ENCODE results near the gene INSL3. TPM values are rescaled to one million over a fixed set of nuclear protein-coding genes. Genes with fewer than 3 reads are reported as not detected.

The INSL3 gene
- total RNA-seq, 6 experiments from 2014 or later: not detected

GRCh38 chr19:17796838-17797423 is 24.4 kb downstream of the INSL3 start:
- DNase-seq: no peak
- intact Hi-C loops (cut with DNase I): no loop called here
- Histone ChIP-seq H3K36me3 (no peaks in the 10 kb centered on the region), H3K4me1 (peaks cover 0 to 10% (median 0%) of the 10 kb centered on the region in 4 donors), H3K4me3 (no peak overlapping the region), H3K27ac (peak overlapping the region in 2 of 3 donors; percentile 44 to 55), H3K9me3 (no peaks in the 10 kb centered on the region), H3K27me3 (peaks cover 0 to 8% of the 10 kb centered on the region in 2 donors)
- no peak for ATAC-seq
- TF ChIP-seq CTCF (IDR thresholded peaks at IDR 0.05) (no peak), POLR2A (IDR thresholded peaks at IDR 0.05) (no peak)
- WGBS (ENCODE audit: insufficient coverage, low coverage, low lambda C conversion rate, missing lambda C conversion rate): 40% methylated on average over 1 of the region's 1 CpG

GRCh38 chr19:17796013-17796837 is 25.1 kb downstream of the INSL3 start:
- H3K27ac ChIP-seq: peak overlapping the region in 2 of 3 donors; percentile 3 to 44
- DNase-seq (peak in 2 of 3 donors; percentile 41 to 55), ATAC-seq (peak; percentile 16 to 56 (median 26))
- no peak for TF ChIP-seq CTCF (IDR thresholded peaks at IDR 0.05)
- TF ChIP-seq POLR2A (IDR thresholded peaks at IDR 0.05): peak; percentile 44
- H3K4me1 ChIP-seq: peaks cover 0 to 10% (median 0%) of the 10 kb centered on the region in 4 donors
- H3K4me3 ChIP-seq: peak overlapping the region in 1 of 3 donors; percentile 10
- no peaks in the 10 kb centered on the region for H3K9me3 ChIP-seq
- intact Hi-C loops (cut with DNase I): no loop called here
- peaks cover 0 to 8% of the 10 kb centered on the region in 2 donors for H3K27me3 ChIP-seq
- WGBS (ENCODE audit: insufficient coverage, low coverage, low lambda C conversion rate, missing lambda C conversion rate): 60% methylated on average over 3 of the region's 6 CpGs
- no peaks in the 10 kb centered on the region for H3K36me3 ChIP-seq

- ATAC-seq: no peak
- DNase-seq: no peak
- peaks cover 0 to 10% (median 0%) of the 10 kb centered on the region in 4 donors for H3K4me1 ChIP-seq
- TF ChIP-seq CTCF (IDR thresholded peaks at IDR 0.05) (no peak), POLR2A (IDR thresholded peaks at IDR 0.05) (no peak)
- 30% methylated on average over 2 of the region's 14 CpGs for WGBS (ENCODE audit: insufficient coverage, low coverage, low lambda C conversion rate, missing lambda C conversion rate)
- H3K9me3 ChIP-seq: no peaks in the 10 kb centered on the region
- no peak overlapping the region for H3K27ac ChIP-seq
- peak overlapping the region in 2 of 3 donors; percentile 10 to 37 for H3K4me3 ChIP-seq
- H3K36me3 ChIP-seq: no peaks in the 10 kb centered on the region
- peaks cover 0 to 8% of the 10 kb centered on the region in 2 donors for H3K27me3 ChIP-seq
- intact Hi-C loops (cut with DNase I): no loop called here
Observed at GRCh38 chr19:17795495-17795856, 25.8 kb downstream of the INSL3 start.

GRCh38 chr19:17794731-17795494 is 26.4 kb downstream of the INSL3 start, which contains the start of gene B3GNT3:
Gene B3GNT3, plus strand, starts transcription at chr19:17795138. Its CDS starts 12,670 bp downstream, at chr19:17807808.
- intact Hi-C loops (cut with DNase I): no loop called here
- under 1% methylated on average over 25 of the region's 50 CpGs for WGBS (ENCODE audit: insufficient coverage, low coverage, low lambda C conversion rate, missing lambda C conversion rate)

More at GRCh38 chr19:17794731-17795494, 26.4 kb downstream of the INSL3 start, which contains the start of gene B3GNT3:
- H3K4me1 ChIP-seq: peaks cover 0 to 10% (median 0%) of the 10 kb centered on the region in 4 donors
- H3K9me3 ChIP-seq: no peaks in the 10 kb centered on the region
- TF ChIP-seq CTCF (IDR thresholded peaks at IDR 0.05) (no peak), POLR2A (IDR thresholded peaks at IDR 0.05) (peak; percentile 51)
- no peaks in the 10 kb centered on the region for H3K36me3 ChIP-seq
- DNase-seq: peak in 2 of 3 donors; percentile 78 to 80
- peak within 1 kb of the TSS in 2 of 3 donors; percentile 10 to 37 for H3K4me3 ChIP-seq
- peak within 1 kb of the TSS in 1 of 3 donors; percentile 3 for H3K27ac ChIP-seq
- ATAC-seq: peak; percentile 8 to 35 (median 28)
- H3K27me3 ChIP-seq: peaks cover 0 to 8% of the 10 kb centered on the region in 2 donors
